Lower leg skin (tissue), 3 donors: ENCODE results near the gene OSTN.

Experiments
- POLR2A ChIP-seq, 2 donors: fragments of 450-650 bp; IDR thresholded peaks; one replicate each; pipeline ENCODE4 v1.6.1; 2016 to 2017; ENCODE audit warnings: antibody characterized with exemption in 2 of 2, mild to moderate bottlenecking in 1 of 2, moderate library complexity in 1 of 2
- TF ChIP-seq, protein P1 (sequence below), 3 donors: fragments of 450-650 bp; IDR thresholded peaks; one replicate each; pipeline ENCODE4 v1.5.1; 2016; ENCODE audit warnings: antibody characterized with exemption in 3 of 3, mild to moderate bottlenecking in 3 of 3, moderate library complexity in 2 of 3

DNA sequence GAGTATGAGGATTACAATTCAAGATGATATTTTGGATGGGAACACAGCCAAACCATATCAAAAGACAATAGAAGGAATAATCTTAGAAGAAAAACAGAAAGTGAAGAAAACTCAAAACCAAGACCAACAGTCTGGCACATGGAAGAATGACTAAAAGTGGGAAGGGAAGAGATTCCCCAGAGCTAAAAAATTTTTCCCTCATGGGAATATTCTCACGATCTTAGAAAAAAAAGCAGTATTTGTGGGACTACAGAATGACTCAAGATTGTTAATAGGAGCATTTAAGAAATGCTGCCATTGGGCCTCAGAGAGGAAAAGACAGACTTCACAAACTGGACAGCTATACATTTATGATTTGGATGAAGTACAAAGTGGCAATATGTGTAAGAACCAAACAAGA is 18.3 kb downstream of the OSTN start:
- TF ChIP-seq, protein P1, sequence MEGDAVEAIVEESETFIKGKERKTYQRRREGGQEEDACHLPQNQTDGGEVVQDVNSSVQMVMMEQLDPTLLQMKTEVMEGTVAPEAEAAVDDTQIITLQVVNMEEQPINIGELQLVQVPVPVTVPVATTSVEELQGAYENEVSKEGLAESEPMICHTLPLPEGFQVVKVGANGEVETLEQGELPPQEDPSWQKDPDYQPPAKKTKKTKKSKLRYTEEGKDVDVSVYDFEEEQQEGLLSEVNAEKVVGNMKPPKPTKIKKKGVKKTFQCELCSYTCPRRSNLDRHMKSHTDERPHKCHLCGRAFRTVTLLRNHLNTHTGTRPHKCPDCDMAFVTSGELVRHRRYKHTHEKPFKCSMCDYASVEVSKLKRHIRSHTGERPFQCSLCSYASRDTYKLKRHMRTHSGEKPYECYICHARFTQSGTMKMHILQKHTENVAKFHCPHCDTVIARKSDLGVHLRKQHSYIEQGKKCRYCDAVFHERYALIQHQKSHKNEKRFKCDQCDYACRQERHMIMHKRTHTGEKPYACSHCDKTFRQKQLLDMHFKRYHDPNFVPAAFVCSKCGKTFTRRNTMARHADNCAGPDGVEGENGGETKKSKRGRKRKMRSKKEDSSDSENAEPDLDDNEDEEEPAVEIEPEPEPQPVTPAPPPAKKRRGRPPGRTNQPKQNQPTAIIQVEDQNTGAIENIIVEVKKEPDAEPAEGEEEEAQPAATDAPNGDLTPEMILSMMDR (IDR thresholded peaks at IDR 0.05), result no peak
- no peak for TF ChIP-seq POLR2A (IDR thresholded peaks at IDR 0.05)
